ENCODE results near the gene ENTPD8.
"Not testable (repeated sequence)": the region's sequence is repeated elsewhere in the genome, so short reads cannot be mapped to it uniquely, and the experiment has no call there.

The ENTPD8 gene

DNA sequence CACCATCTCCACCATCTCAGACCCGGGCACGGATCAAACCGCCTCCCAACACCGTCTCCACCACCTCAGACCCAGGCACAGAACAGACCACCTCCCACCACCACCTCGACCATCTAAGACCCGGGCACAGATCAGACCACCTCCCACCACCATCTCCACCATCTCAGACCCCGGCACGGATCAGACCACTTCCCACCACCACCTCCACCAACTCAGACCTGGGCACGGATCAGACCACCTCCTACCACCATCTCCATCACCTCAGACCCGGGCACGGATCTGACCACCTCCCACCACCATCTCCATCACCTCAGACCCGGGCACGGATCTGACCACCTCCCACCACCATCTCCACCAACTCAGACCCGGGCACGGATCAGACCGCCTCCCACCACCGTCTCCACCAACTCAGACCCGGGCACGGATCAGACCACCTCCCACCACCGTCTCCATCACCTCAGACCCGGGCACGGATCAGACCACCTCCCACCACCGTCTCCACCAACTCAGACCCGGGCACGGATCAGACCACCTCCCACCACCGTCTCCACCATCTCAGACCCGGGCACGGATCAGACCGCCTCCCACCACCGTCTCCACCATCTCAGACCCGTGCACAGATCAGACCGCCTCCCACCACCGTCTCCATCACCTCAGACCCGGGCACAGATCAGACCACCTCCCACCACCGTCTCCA lies 25.4 kb upstream of the ENTPD8 start:
- not testable (repeated sequence) for H3K4me3 ChIP-seq (ENCODE audit: low read length); H2BK120ac ChIP-seq (ENCODE audit: low read depth, low read length); H2BK5ac ChIP-seq (ENCODE audit: low read length); H3K4me2 ChIP-seq (ENCODE audit: low read length); H3K56ac ChIP-seq (ENCODE audit: low read length); H3K27ac ChIP-seq (ENCODE audit: low read depth, low read length); H2AK5ac ChIP-seq (ENCODE audit: low read length); H3K9ac ChIP-seq (ENCODE audit: low read length); H2BK15ac ChIP-seq (replicated peaks; ENCODE audit: low read depth); H4K5ac ChIP-seq (ENCODE audit: low read length); H3K79me1 ChIP-seq (ENCODE audit: low read length); H3K27me3 ChIP-seq (ENCODE audit: insufficient read depth, low read length, poor library complexity); H3K18ac ChIP-seq (ENCODE audit: low read length); H3K4me1 ChIP-seq (ENCODE audit: control insufficient read depth, low read depth, low read length); H3K23ac ChIP-seq (ENCODE audit: low read length); H4K8ac ChIP-seq (ENCODE audit: low read depth, low read length); H3K4ac ChIP-seq (ENCODE audit: low read depth, low read length); H3K36me3 ChIP-seq (ENCODE audit: control insufficient read depth, insufficient read depth, low read length); DNase-seq; H3K79me2 ChIP-seq (ENCODE audit: control insufficient read depth, insufficient read depth, low read length)
- no CpG with 5 or more reads among the region's 35 CpGs for WGBS (ENCODE audit: extremely low coverage, insufficient coverage, low lambda C conversion rate)

DNA sequence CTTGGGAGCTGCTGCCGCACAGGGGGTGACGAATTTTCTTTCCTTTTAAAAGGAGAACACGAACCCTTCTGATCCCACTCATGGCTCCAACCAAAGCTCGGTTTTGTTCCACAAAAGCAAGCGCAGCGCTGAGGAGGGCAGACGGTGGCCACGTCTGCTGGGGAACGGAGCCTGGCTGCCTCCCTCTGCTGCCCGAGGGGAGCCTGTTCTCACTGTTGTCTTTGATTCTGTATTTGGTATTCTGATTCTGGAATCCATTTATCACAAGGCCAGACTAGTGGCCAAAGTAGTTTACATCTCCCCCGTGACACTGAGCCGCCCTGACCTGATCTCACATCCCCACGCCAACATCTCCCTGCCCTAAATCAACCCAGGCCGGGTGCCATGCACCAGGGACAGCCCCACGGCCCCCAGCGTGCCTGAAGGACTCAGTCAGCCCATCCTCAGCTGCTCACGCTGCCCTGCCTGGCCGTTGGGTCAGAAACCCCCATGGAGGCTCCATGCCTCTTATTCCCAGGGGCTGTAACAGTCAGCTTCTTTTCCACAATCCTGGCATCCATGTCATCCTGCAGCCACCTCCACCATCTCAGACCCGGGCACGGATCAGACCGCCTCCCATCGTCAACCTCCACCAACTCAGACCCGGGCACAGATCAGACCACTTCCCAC lies 24.7 kb upstream of the ENTPD8 start:
- no peaks in the 10 kb centered on the region for H3K36me3 ChIP-seq (ENCODE audit: control insufficient read depth, insufficient read depth, low read length)
- no peaks in the 10 kb centered on the region for H3K27me3 ChIP-seq (ENCODE audit: insufficient read depth, low read length, poor library complexity)
- H3K4me1 ChIP-seq (ENCODE audit: control insufficient read depth, low read depth, low read length): no peaks in the 10 kb centered on the region
- H2BK5ac ChIP-seq (ENCODE audit: low read length): no peak overlapping the region
- H3K4ac ChIP-seq (ENCODE audit: low read depth, low read length): no peak overlapping the region
- H4K8ac ChIP-seq (ENCODE audit: low read depth, low read length): no peak overlapping the region
- H3K23ac ChIP-seq (ENCODE audit: low read length): no peak overlapping the region
- no peak overlapping the region for H2BK15ac ChIP-seq (replicated peaks; ENCODE audit: low read depth)
- H3K9ac ChIP-seq (ENCODE audit: low read length): no peak overlapping the region
- no peaks in the 10 kb centered on the region for H3K79me1 ChIP-seq (ENCODE audit: low read length)
- no peak for DNase-seq
- no peak overlapping the region for H4K5ac ChIP-seq (ENCODE audit: low read length)
- H3K56ac ChIP-seq (ENCODE audit: low read length): no peak overlapping the region
- no CpG with 5 or more reads among the region's 23 CpGs for WGBS (ENCODE audit: extremely low coverage, insufficient coverage, low lambda C conversion rate)
- H3K4me2 ChIP-seq (ENCODE audit: low read length): no peak overlapping the region
- H3K27ac ChIP-seq (ENCODE audit: low read depth, low read length): no peak overlapping the region
- no peak overlapping the region for H3K18ac ChIP-seq (ENCODE audit: low read length)
- no peak overlapping the region for H2AK5ac ChIP-seq (ENCODE audit: low read length)
- H2BK120ac ChIP-seq (ENCODE audit: low read depth, low read length): no peak overlapping the region
- no peak overlapping the region for H3K4me3 ChIP-seq (ENCODE audit: low read length)
- H3K79me2 ChIP-seq (ENCODE audit: control insufficient read depth, insufficient read depth, low read length): no peaks in the 10 kb centered on the region

DNA sequence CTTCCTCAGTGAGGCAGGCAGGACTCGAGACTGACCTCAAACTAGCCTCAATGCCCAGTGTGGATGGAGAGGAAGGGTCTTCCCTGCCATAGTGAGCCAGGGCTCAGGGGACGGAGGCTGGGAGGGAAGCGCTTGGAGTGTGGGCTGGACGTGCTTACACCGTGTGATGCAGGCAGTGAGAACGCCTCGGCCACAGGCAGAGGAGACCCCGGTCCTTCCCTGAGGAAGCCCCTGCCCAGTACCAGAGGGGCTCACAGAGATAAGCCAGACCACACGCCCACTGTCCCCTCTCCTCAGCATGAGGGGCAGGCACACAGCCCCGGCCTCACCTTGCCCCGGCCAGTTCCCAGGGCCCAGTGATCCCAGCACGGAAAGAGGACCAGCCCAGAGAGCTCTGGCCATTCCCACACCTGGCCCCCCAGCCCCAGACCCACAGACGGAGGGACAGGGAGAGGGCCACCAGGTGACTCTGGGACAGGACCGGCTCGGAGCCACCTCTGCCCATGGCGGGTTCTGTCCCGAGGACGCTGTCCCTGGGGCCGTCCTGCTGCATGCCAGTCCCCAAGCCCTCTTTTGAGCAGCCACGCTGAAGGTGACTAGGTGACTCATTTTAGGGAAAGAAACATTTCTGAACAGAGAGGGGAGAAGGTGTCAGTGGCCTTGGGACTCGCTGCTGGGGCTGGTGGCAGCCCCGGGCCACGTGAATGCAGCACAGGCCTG lies 24.0 kb upstream of the ENTPD8 start:
- Histone ChIP-seq H3K36me3 (ENCODE audit: control insufficient read depth, insufficient read depth, low read length) (no peaks in the 10 kb centered on the region), H3K79me2 (ENCODE audit: control insufficient read depth, insufficient read depth, low read length) (no peaks in the 10 kb centered on the region), H4K8ac (ENCODE audit: low read depth, low read length) (no peak overlapping the region), H3K18ac (ENCODE audit: low read length) (no peak overlapping the region), H3K9ac (ENCODE audit: low read length) (no peak overlapping the region), H3K4me2 (ENCODE audit: low read length) (no peak overlapping the region), H3K4me1 (ENCODE audit: control insufficient read depth, low read depth, low read length) (no peaks in the 10 kb centered on the region), H2AK5ac (ENCODE audit: low read length) (no peak overlapping the region), H3K4ac (ENCODE audit: low read depth, low read length) (no peak overlapping the region), H3K4me3 (ENCODE audit: low read length) (no peak overlapping the region), H3K27me3 (ENCODE audit: insufficient read depth, low read length, poor library complexity) (no peaks in the 10 kb centered on the region), H2BK120ac (ENCODE audit: low read depth, low read length) (no peak overlapping the region), H4K5ac (ENCODE audit: low read length) (no peak overlapping the region), H2BK15ac (replicated peaks; ENCODE audit: low read depth) (no peak overlapping the region), H3K27ac (ENCODE audit: low read depth, low read length) (no peak overlapping the region), H3K56ac (ENCODE audit: low read length) (no peak overlapping the region), H3K79me1 (ENCODE audit: low read length) (no peaks in the 10 kb centered on the region), H3K23ac (ENCODE audit: low read length) (no peak overlapping the region), H2BK5ac (ENCODE audit: low read length) (no peak overlapping the region)
- DNase-seq: no peak
- no CpG with 5 or more reads among the region's 23 CpGs for WGBS (ENCODE audit: extremely low coverage, insufficient coverage, low lambda C conversion rate)

DNA sequence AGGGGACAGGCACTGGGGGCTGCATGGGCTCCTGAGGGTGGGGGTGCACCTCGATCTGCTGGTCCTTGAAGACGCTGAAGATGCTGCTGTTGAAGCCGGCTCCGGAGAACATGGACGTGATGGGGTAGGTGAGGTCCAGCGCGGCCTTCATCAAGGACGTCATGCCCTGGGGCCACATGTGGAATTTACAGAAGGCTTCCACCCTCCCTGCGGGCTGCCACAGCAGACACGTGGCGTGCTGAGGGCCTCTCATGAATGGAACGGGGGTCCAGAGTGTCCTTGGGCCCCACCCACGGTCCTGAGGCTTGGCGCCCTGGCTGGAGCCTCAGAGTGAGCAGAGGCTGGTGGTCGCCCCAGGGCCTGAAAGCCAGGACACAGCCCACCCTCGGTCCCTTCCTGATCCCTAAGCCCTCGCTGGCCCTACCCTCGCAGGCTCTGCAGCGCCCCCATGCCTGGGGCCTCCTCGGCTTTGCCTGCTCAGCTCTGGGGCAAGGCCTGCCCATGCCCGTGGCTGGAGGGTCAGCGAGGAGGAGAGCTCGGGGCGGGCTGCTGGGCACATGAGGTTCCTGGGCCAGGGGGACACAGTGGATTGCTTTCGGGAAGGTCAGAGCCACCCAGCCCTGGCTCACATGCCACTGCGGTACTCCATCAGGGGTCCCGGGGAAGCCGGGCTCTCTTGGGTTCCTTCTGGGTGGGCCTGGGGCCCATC lies 23.3 kb upstream of the ENTPD8 start:
- H3K36me3 ChIP-seq (ENCODE audit: control insufficient read depth, insufficient read depth, low read length): no peaks in the 10 kb centered on the region
- H3K4me2 ChIP-seq (ENCODE audit: low read length): no peak overlapping the region
- no peaks in the 10 kb centered on the region for H3K79me2 ChIP-seq (ENCODE audit: control insufficient read depth, insufficient read depth, low read length)
- no peak overlapping the region for H3K4me3 ChIP-seq (ENCODE audit: low read length)
- H3K79me1 ChIP-seq (ENCODE audit: low read length): no peaks in the 10 kb centered on the region
- no peak overlapping the region for H4K8ac ChIP-seq (ENCODE audit: low read depth, low read length)
- no peak overlapping the region for H3K9ac ChIP-seq (ENCODE audit: low read length)
- no peak overlapping the region for H2BK5ac ChIP-seq (ENCODE audit: low read length)
- H3K56ac ChIP-seq (ENCODE audit: low read length): no peak overlapping the region
- H3K27ac ChIP-seq (ENCODE audit: low read depth, low read length): no peak overlapping the region
- H2BK15ac ChIP-seq (replicated peaks; ENCODE audit: low read depth): no peak overlapping the region
- H3K4ac ChIP-seq (ENCODE audit: low read depth, low read length): no peak overlapping the region
- no peak for DNase-seq
- H3K18ac ChIP-seq (ENCODE audit: low read length): no peak overlapping the region
- H2AK5ac ChIP-seq (ENCODE audit: low read length): no peak overlapping the region
- no peak overlapping the region for H3K23ac ChIP-seq (ENCODE audit: low read length)
- no peaks in the 10 kb centered on the region for H3K27me3 ChIP-seq (ENCODE audit: insufficient read depth, low read length, poor library complexity)
- no peak overlapping the region for H2BK120ac ChIP-seq (ENCODE audit: low read depth, low read length)
- no peaks in the 10 kb centered on the region for H3K4me1 ChIP-seq (ENCODE audit: control insufficient read depth, low read depth, low read length)
- no peak overlapping the region for H4K5ac ChIP-seq (ENCODE audit: low read length)
- WGBS (ENCODE audit: extremely low coverage, insufficient coverage, low lambda C conversion rate): no CpG with 5 or more reads among the region's 28 CpGs

DNA sequence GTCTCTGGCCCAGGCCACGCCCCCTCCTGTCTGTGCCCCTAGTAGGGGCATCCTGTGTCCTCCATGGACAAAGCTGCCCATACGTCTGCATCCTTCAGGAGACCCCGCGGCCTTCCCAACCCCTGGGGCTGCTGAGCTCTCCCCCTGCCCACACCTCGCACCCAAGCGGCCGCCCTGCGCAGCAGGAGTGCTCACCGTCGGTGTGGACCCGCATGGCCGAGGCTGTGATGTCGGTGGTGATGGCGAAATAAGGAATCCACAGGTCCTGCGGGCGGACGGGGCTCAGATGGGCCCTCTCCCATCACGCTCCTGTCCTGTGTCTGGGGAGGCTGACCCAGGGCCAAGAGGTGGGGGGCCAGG lies 22.8 kb upstream of the ENTPD8 start:
- Histone ChIP-seq H3K27me3 (ENCODE audit: insufficient read depth, low read length, poor library complexity) (no peaks in the 10 kb centered on the region), H2BK15ac (replicated peaks; ENCODE audit: low read depth) (no peak overlapping the region), H4K5ac (ENCODE audit: low read length) (no peak overlapping the region), H3K18ac (ENCODE audit: low read length) (no peak overlapping the region), H3K56ac (ENCODE audit: low read length) (no peak overlapping the region), H3K4me3 (ENCODE audit: low read length) (no peak overlapping the region), H3K27ac (ENCODE audit: low read depth, low read length) (no peak overlapping the region), H3K4me1 (ENCODE audit: control insufficient read depth, low read depth, low read length) (no peaks in the 10 kb centered on the region), H3K4me2 (ENCODE audit: low read length) (no peak overlapping the region), H2AK5ac (ENCODE audit: low read length) (no peak overlapping the region), H3K9ac (ENCODE audit: low read length) (no peak overlapping the region), H3K4ac (ENCODE audit: low read depth, low read length) (no peak overlapping the region), H4K8ac (ENCODE audit: low read depth, low read length) (no peak overlapping the region), H3K79me2 (ENCODE audit: control insufficient read depth, insufficient read depth, low read length) (no peaks in the 10 kb centered on the region), H3K23ac (ENCODE audit: low read length) (no peak overlapping the region), H3K36me3 (ENCODE audit: control insufficient read depth, insufficient read depth, low read length) (no peaks in the 10 kb centered on the region), H2BK5ac (ENCODE audit: low read length) (no peak overlapping the region), H3K79me1 (ENCODE audit: low read length) (no peaks in the 10 kb centered on the region), H2BK120ac (ENCODE audit: low read depth, low read length) (no peak overlapping the region)
- no peak for DNase-seq
- WGBS (ENCODE audit: extremely low coverage, insufficient coverage, low lambda C conversion rate): no CpG with 5 or more reads among the region's 18 CpGs

Measured in mesendoderm (in vitro differentiated cells).